ENCODE measurements around the gene SCN1A.
"Not testable (repeated sequence)": the region's sequence is repeated elsewhere in the genome, so short reads cannot be mapped to it uniquely, and the experiment has no call there.

The SCN1A gene

GRCh38 chr2:166127217-166128155 is at the start of gene SCN1A:
Gene SCN1A, minus strand, starts transcription at chr2:166128020. Its CDS starts 54,399 bp downstream, at chr2:166073621.
- DNase-seq, result peak; percentile 34

GRCh38 chr2:166173263-166173662 is 45.4 kb upstream of the SCN1A start:
- no peak for DNase-seq

GRCh38 chr2:166171216-166171615 is 43.4 kb upstream of the SCN1A start:
- DNase-seq, result no peak

DNA sequence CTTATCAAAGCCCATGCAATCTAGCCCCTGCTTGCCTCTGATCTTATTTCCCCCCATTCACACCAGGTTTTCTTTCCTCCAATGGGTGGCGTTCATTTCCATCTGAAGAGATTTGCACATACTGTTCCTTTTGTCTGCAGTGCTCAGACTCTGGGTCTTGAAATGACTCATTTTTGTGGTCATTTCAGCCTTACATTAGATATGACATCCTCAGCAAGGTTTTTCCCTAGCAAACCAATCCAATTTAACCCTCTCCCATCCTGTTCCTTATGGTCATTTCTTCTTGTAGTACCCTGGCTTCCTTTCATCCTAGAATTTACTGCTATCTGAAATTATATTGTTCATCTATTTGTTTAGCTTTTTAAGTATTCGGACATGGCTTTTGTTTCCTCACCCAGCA is 42.5 kb upstream of the SCN1A start:
- no peak for DNase-seq

GRCh38 chr2:166167449-166167848 is 39.6 kb upstream of the SCN1A start:
- DNase-seq, result no peak

DNA sequence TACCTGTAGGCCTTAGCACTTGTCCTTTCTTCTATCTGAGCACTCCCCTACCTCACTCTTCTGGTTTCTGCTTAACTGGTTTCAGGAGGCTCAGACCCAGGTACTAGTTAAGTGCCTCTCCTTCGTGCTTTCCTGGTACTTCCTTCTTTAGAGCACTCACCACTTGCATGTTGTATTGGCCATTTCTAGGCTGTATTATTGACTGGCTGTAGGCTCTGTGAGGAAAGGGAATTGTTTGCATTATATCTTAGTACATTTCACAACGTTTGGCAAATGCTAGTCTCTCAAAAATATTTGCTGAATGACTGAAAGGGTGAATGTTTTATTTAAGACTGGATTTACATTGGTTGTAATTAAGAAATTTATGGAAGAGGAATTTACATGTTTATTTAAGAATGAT is 36.0 kb upstream of the SCN1A start:
- no peak for DNase-seq

GRCh38 chr2:166158546-166158945 is 30.7 kb upstream of the SCN1A start:
- no peak for DNase-seq

- DNase-seq, result no peak
Measured at GRCh38 chr2:166157578-166157977, 29.8 kb upstream of the SCN1A start.

- no peak for DNase-seq
Measured at GRCh38 chr2:166156985-166157490, 29.2 kb upstream of the SCN1A start.

GRCh38 chr2:166155589-166155988 is 27.8 kb upstream of the SCN1A start:
- no peak for DNase-seq

DNA sequence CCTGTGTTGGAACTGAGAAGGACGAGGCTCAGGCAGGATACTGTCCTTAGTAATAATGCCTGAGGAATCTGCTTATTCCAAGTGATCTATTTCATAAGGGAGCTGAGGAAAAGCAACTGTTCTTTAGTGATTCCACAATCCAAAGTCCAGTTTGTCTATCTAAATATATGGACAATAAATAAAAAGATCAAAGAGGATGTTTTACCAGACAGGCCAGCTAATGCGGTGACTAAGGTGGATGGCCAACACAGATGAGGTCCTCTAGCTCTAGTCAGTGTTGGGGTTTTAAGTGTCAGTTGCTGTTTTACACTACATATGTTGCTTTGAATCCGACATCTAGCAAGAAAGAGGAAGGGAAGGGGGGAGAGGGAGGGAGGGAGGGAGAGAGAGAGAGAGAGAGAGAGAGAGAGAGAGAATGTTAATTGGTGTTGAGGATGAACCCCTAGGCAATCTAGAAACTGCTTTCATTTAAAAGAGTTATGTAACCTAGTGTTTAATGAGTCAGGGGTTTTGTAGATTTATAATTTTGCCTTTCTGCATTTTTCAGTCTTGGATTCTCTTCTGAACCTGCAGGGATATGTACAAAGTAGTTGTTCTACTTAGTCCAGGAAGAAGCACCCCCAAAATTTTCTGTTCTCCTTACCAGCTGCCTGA is 27.0 kb upstream of the SCN1A start:
- DNase-seq, result no peak

- DNase-seq, result no peak
Measured at GRCh38 chr2:166152064-166152463, 24.2 kb upstream of the SCN1A start.

GRCh38 chr2:166148500-166149400 is 20.9 kb upstream of the SCN1A start:
- DNase-seq, result no peak

GRCh38 chr2:166147883-166148282 is 20.1 kb upstream of the SCN1A start:
- DNase-seq, result no peak

- no peak for DNase-seq
Measured at GRCh38 chr2:166144071-166144470, 16.3 kb upstream of the SCN1A start.

- DNase-seq, result no peak
Measured at GRCh38 chr2:166140932-166141331, 13.1 kb upstream of the SCN1A start.

DNA sequence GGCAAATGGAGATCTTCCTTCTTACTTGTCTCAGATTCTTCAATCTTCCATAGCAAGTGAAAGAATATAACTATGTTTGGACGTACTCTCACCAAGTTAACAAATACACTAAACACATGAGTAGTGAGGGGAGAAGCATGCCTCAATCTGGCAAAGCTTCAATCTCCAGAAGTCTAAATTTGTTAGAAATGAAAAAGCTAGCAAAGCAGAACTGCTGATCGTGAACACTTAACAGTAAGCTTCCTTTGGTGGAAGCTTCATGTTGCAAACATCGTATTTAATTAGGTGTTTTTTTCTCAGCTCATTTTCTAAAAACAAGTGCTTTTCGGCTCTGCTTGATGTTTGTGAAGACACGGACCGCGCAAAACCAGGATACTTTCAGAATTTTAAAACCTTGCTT is 12.7 kb upstream of the SCN1A start:
- DNase-seq, result no peak

- DNase-seq, result not testable (repeated sequence)
Measured at GRCh38 chr2:166139479-166139878, 11.7 kb upstream of the SCN1A start.

DNA sequence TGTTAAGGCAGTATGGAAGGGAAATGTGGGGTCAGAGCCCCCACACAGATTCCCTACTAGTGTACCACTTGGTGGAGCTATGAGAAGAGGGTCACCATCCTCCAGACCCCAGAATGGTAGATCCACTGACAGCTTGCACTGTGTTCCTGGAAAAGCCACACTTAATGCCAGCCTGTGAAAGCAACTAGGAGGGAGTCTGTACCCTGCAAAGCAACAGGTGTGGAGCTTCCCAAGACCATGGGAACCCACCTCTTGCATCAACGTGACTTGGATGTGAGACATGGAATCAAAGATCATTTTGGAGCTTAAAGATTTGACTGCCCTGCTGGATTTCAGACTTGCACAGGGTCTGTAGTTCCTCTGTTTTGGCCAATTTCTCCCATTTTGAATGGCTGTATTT is 10.8 kb upstream of the SCN1A start:
- DNase-seq, result no peak

GRCh38 chr2:166138144-166138543 is 10.3 kb upstream of the SCN1A start:
- DNase-seq, result no peak

GRCh38 chr2:166137331-166137730 is 9.5 kb upstream of the SCN1A start:
- DNase-seq, result no peak

GRCh38 chr2:166135849-166136258 is 8.0 kb upstream of the SCN1A start:
- DNase-seq, result no peak
